H9 (cell line): ENCODE data around the gene PALD1. TPM values are rescaled to one million over a fixed set of nuclear protein-coding genes. Genes with fewer than 3 reads are reported as not detected.

Experiments used
- DNase-seq: peaks from one replicate; pipeline ENCODE4 v3.0.0-alpha.2; 2017
- H2AFZ ChIP-seq: one replicate; pipeline ENCODE4 v1.6.1; 2013; ENCODE audit warnings: mild to moderate bottlenecking, low read length, control low read depth, moderate library complexity
- H2AK5ac ChIP-seq: 2 replicates; pipeline ENCODE4 v1.6.1; 2013; ENCODE audit warnings: low read length, control low read depth, mixed read lengths; ENCODE audit not compliant: insufficient read length
- H2BK120ac ChIP-seq: one replicate; pipeline ENCODE4 v1.6.1; 2013; ENCODE audit warnings: low read depth, mild to moderate bottlenecking, low read length, control low read depth, inconsistent platforms; ENCODE audit not compliant: poor library complexity, severe bottlenecking
- H2BK12ac ChIP-seq: 2 replicates; pipeline ENCODE4 v1.6.1; 2013; ENCODE audit warnings: low read length, control low read depth, mixed read lengths, low read depth; ENCODE audit not compliant: insufficient read length
- H2BK15ac ChIP-seq: 2 replicates; pipeline ENCODE4 v1.6.1; 2013; ENCODE audit warnings: low read depth, low read length, control low read depth
- H2BK20ac ChIP-seq: one replicate; pipeline ENCODE4 v1.6.1; 2013; ENCODE audit warnings: low read depth, mild to moderate bottlenecking, low read length, control low read depth, inconsistent platforms; ENCODE audit not compliant: poor library complexity, severe bottlenecking
- H2BK5ac ChIP-seq: 2 replicates; pipeline ENCODE4 v1.6.1; 2013; ENCODE audit warnings: low read length, control low read depth, mixed read lengths; ENCODE audit not compliant: insufficient read length
- H3K14ac ChIP-seq: 2 replicates; pipeline ENCODE4 v1.6.1; 2013; ENCODE audit warnings: low read length, control low read depth; ENCODE audit not compliant: insufficient read depth
- H3K18ac ChIP-seq: 2 replicates; pipeline ENCODE4 v1.6.1; 2013; ENCODE audit warnings: low read depth, mild to moderate bottlenecking, mixed read lengths, low read length, control low read depth; ENCODE audit not compliant: insufficient read length
- H3K23ac ChIP-seq: 2 replicates; pipeline ENCODE4 v1.6.1; 2013; ENCODE audit warnings: low read length, control low read depth, mixed read lengths, low read depth; ENCODE audit not compliant: insufficient read length
- H3K23me2 ChIP-seq: 2 replicates; pipeline ENCODE4 v1.6.1; 2013; ENCODE audit warnings: low read depth, mild to moderate bottlenecking, mixed read lengths, low read length, control low read depth; ENCODE audit not compliant: insufficient read length, poor library complexity, severe bottlenecking
- H3K27ac ChIP-seq: 2 replicates; pipeline ENCODE4 v1.5.1; 2013; ENCODE audit warnings: low read length, control low read depth, mixed read lengths, low read depth; ENCODE audit not compliant: insufficient read length
- H3K27me3 ChIP-seq: 2 replicates; pipeline ENCODE4 v1.6.1; 2013; ENCODE audit warnings: low read length, control low read depth, inconsistent platforms; ENCODE audit not compliant: insufficient read depth
- H3K4ac ChIP-seq: 2 replicates; pipeline ENCODE4 v1.6.1; 2013; ENCODE audit warnings: low read depth, mild to moderate bottlenecking, control low read depth, inconsistent platforms, low read length, moderate library complexity
- H3K4me1 ChIP-seq: 2 replicates; pipeline ENCODE4 v1.6.1; 2013; ENCODE audit warnings: low read length, control low read depth, inconsistent platforms; ENCODE audit not compliant: insufficient read depth
- H3K4me2 ChIP-seq: 2 replicates; pipeline ENCODE4 v1.6.1; 2013; ENCODE audit warnings: low read length, control low read depth, mixed read lengths; ENCODE audit not compliant: insufficient read length, insufficient read depth
- H3K56ac ChIP-seq: 2 replicates; pipeline ENCODE4 v1.6.1; 2013; ENCODE audit warnings: low read depth, mild to moderate bottlenecking, mixed read lengths, low read length, control low read depth; ENCODE audit not compliant: insufficient read length
- H3K79me1 ChIP-seq: 2 replicates; pipeline ENCODE4 v1.6.1; 2013; ENCODE audit warnings: low read depth, mild to moderate bottlenecking, moderate library complexity, low read length, control low read depth, inconsistent platforms; ENCODE audit not compliant: insufficient read depth, poor library complexity, severe bottlenecking
- H3K79me2 ChIP-seq: 2 replicates; pipeline ENCODE4 v1.6.1; 2013; ENCODE audit warnings: low read length, control low read depth, inconsistent platforms; ENCODE audit not compliant: insufficient read depth
- H3K9ac ChIP-seq: 2 replicates; pipeline ENCODE4 v1.6.1; 2013; ENCODE audit warnings: low read length, control low read depth, mixed read lengths; ENCODE audit not compliant: insufficient read length; ENCODE audit errors: extremely low read depth
- H3K9me3 ChIP-seq: one replicate; pipeline ENCODE4 v1.6.1; 2013; ENCODE audit warnings: low read depth, low read length, inconsistent platforms; ENCODE audit not compliant: control insufficient read depth
- H3T11ph ChIP-seq: one replicate; pipeline ENCODE4 v1.6.1; 2013; ENCODE audit warnings: mild to moderate bottlenecking, low read length, control low read depth, inconsistent platforms
- H4K20me1 ChIP-seq: one replicate; pipeline ENCODE4 v1.6.1; 2013; ENCODE audit not compliant: control insufficient read depth, insufficient read length, insufficient read depth
- H4K5ac ChIP-seq: 2 replicates; pipeline ENCODE4 v1.6.1; 2013; ENCODE audit warnings: low read depth, mild to moderate bottlenecking, mixed read lengths, low read length, control low read depth; ENCODE audit not compliant: insufficient read length
- H4K8ac ChIP-seq: replicated peaks from 2 replicates; pipeline ENCODE4 v1.6.1; 2013; ENCODE audit warnings: low read length, control low read depth, mixed read lengths, low read depth; ENCODE audit not compliant: insufficient read length
- H4K91ac ChIP-seq: 2 replicates; pipeline ENCODE4 v1.6.1; 2013; ENCODE audit warnings: low read depth, mild to moderate bottlenecking, moderate library complexity, mixed read lengths, low read length, control low read depth; ENCODE audit not compliant: insufficient read length
- H3K27ac Mint-ChIP-seq, 3 experiments: 2 replicates in 2 of 3; 3 replicates in 1 of 3; pipeline ENCODE4 v1.8.0; 2020 to 2021; ENCODE audit warnings: mixed read lengths in 3 of 3, mild to moderate bottlenecking in 1 of 3, moderate library complexity in 1 of 3
- H3K27me3 Mint-ChIP-seq: 2 replicates; pipeline ENCODE4 v1.8.0; 2021; ENCODE audit warnings: low read depth, mild to moderate bottlenecking, moderate library complexity, mixed read lengths
- H3K36me3 Mint-ChIP-seq, 3 experiments: 2 replicates in 2 of 3; 3 replicates in 1 of 3; pipeline ENCODE4 v1.8.0; 2020 to 2021; ENCODE audit warnings: low read depth in 3 of 3, mixed read lengths in 3 of 3; ENCODE audit not compliant: insufficient read depth in 1 of 3
- H3K4me1 Mint-ChIP-seq, 2 experiments: 2 replicates each; pipeline ENCODE4 v1.8.0; 2020; ENCODE audit warnings: mixed read lengths in 2 of 2
- H3K4me3 Mint-ChIP-seq, 2 experiments: 2 replicates in 1 of 2; 3 replicates in 1 of 2; pipeline ENCODE4 v1.8.0; 2020 to 2021; ENCODE audit warnings: mild to moderate bottlenecking in 2 of 2, mixed read lengths in 2 of 2, moderate library complexity in 1 of 2
- H3K9me3 Mint-ChIP-seq, 2 experiments: 2 replicates in 1 of 2; 3 replicates in 1 of 2; pipeline ENCODE4 v1.8.0; 2020; ENCODE audit warnings: mild to moderate bottlenecking in 2 of 2, mixed read lengths in 2 of 2, moderate library complexity in 1 of 2
- WGBS: extraction: QIAGEN DNeasy Blood & Tissue Kit; methylation state at CpG from one replicate; pipeline ENCODE4 v1.1.7; 2013; ENCODE audit warnings: missing lambda C conversion rate, low lambda C conversion rate, mixed read lengths; ENCODE audit not compliant: insufficient read length; ENCODE audit errors: extremely low coverage; 5-methylcytosine and 5-hydroxymethylcytosine counted together
- total RNA-seq: library from RNA; stranded (reverse); gene quantifications from 2 replicates; pipeline ENCODE4 v1.2.1, GENCODE V29; 2021
- TF ChIP-seq, protein P1 (sequence below): fragments of 200-600 bp; sonication (generic); conservative IDR thresholded peaks from 3 replicates; pipeline ENCODE4 v1.8.0; 2021; ENCODE audit warnings: antibody characterized with exemption, mild to moderate bottlenecking

Gene PALD1
- total RNA-seq, 1 experiment from 2014 or later: 21.1 TPM

DNA sequence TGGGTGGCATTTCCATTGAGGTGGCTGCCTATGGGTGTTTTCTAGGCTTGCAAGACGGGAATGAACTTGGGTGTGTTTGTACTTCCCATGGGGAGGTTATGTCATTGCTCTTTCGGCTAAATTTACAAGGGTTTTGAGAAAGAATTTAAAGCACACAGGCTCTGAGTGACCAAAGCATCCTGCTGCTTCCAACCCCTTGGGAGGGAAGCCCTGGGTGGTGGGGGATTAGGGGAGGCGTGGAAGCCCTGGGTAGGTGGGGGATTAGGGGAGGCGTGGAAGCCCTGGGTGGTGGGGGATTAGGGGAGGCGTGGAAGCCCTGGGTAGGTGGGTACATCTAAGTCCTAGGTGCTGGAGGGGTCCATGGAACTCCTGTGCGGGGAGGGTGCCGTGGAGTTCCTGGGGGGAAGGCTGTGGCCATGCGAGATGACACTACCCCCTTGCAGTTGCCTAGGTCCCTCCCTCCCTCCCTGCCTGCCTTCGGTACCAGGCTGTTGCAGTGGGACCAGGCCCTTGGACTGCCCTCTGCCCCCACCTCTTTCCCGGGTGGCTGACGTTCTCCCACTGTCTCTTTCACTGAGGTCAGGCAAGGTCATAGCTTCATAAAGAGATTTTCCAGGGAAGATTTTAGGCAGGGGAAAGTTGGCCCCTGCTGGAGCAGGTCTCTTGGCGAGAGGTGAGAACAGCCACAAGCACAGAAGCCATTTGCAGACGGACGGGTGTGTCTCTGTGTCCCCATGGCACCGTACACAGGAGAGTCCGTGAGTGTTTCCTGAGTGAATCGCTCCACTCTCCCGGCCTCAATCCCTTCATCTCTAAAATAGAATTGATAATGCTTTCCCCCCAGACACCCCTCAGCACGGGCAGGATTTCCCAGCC is 104.5 kb downstream of the PALD1 start:
- no peak overlapping the region for H2AFZ ChIP-seq
- no peak overlapping the region for H3K4me3 Mint-ChIP-seq
- peaks cover 30 to 38% of the 10 kb centered on the region in 2 experiments for H3K4me1 Mint-ChIP-seq
- no CpG with 5 or more reads among the region's 19 CpGs for WGBS
- H2BK12ac ChIP-seq: no peak overlapping the region
- H3K9me3 Mint-ChIP-seq: no peaks in the 10 kb centered on the region
- H2BK120ac ChIP-seq: no peak overlapping the region
- peaks cover 1% of the 10 kb centered on the region for H3K27me3 Mint-ChIP-seq
- no peaks in the 10 kb centered on the region for H3K79me1 ChIP-seq
- no peaks in the 10 kb centered on the region for H3K36me3 Mint-ChIP-seq
- no peak overlapping the region for H3K56ac ChIP-seq
- no peaks in the 10 kb centered on the region for H3K79me2 ChIP-seq
- H3K23me2 ChIP-seq: no peaks in the 10 kb centered on the region
- H4K5ac ChIP-seq: no peak overlapping the region
- DNase-seq: no peak
- no peak overlapping the region for H2BK5ac ChIP-seq
- no peak overlapping the region for H3K4ac ChIP-seq
- no peak overlapping the region for H4K8ac ChIP-seq
- H3K27ac Mint-ChIP-seq: no peak overlapping the region; a peak in 3 of 7 replicates
- H2AK5ac ChIP-seq: no peak overlapping the region
- H2BK20ac ChIP-seq: no peak overlapping the region
- H2BK15ac ChIP-seq: no peak overlapping the region
- H3K27me3 ChIP-seq: no peaks in the 10 kb centered on the region
- H3K14ac ChIP-seq: no peak overlapping the region
- no peak overlapping the region for H3K4me2 ChIP-seq
- TF ChIP-seq, protein P1, sequence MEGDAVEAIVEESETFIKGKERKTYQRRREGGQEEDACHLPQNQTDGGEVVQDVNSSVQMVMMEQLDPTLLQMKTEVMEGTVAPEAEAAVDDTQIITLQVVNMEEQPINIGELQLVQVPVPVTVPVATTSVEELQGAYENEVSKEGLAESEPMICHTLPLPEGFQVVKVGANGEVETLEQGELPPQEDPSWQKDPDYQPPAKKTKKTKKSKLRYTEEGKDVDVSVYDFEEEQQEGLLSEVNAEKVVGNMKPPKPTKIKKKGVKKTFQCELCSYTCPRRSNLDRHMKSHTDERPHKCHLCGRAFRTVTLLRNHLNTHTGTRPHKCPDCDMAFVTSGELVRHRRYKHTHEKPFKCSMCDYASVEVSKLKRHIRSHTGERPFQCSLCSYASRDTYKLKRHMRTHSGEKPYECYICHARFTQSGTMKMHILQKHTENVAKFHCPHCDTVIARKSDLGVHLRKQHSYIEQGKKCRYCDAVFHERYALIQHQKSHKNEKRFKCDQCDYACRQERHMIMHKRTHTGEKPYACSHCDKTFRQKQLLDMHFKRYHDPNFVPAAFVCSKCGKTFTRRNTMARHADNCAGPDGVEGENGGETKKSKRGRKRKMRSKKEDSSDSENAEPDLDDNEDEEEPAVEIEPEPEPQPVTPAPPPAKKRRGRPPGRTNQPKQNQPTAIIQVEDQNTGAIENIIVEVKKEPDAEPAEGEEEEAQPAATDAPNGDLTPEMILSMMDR: no peak
- H4K91ac ChIP-seq: no peak overlapping the region
- peaks cover 4% of the 10 kb centered on the region; the same call in 1 of the 2 replicates for H3K4me1 ChIP-seq
- H3T11ph ChIP-seq: no peak overlapping the region
- H3K18ac ChIP-seq: no peak overlapping the region
- H4K20me1 ChIP-seq: no peaks in the 10 kb centered on the region
- no peaks in the 10 kb centered on the region for H3K9me3 ChIP-seq
- H3K9ac ChIP-seq: no peak overlapping the region
- no peak overlapping the region for H3K27ac ChIP-seq
- H3K23ac ChIP-seq: no peak overlapping the region
